HEK293 (cell line): ENCODE measurements around the gene KCNK4.
A peak's percentile ranks its signal among the peaks of the same experiment; 100 is the strongest.

Experiments
- CTCF ChIA-PET: fragments of 350-600 bp; formaldehyde crosslinking; extraction: SDS; loops from one replicate; lab custom pipeline; 2021; ENCODE audit warnings: antibody characterized with exemption; lab: Yijun Ruan, JAX
- POLR2A ChIA-PET: fragments of 300-600 bp; formaldehyde crosslinking; extraction: SDS; loops from one replicate; lab custom pipeline; 2020; ENCODE audit warnings: antibody characterized with exemption, inconsistent platforms; lab: Yijun Ruan, JAX
- H3K27ac ChIP-seq: fragments of 200-500 bp; sonication (Bioruptor generic); 2 replicates; pipeline ENCODE4 v1.5.1; 2014; ENCODE audit warnings: low read depth, low read length, control low read depth, inconsistent platforms; ENCODE audit errors: extremely low read depth
- H3K36me3 ChIP-seq, 2 experiments: fragments of 200-500 bp in 1 of 2; sonication (Bioruptor generic) in 1 of 2; 1 replicate in 1 of 2; 2 replicates in 1 of 2; pipeline ENCODE4 v1.5.1; 2014 to 2017; ENCODE audit warnings: inconsistent platforms in 2 of 2, low read length in 2 of 2; ENCODE audit not compliant: control insufficient read depth in 2 of 2, insufficient read depth in 1 of 2
- H3K4me1 ChIP-seq: fragments of 200-500 bp; sonication (Bioruptor generic); 2 replicates; pipeline ENCODE4 v1.5.1; 2014; ENCODE audit warnings: mild to moderate bottlenecking, low read length, inconsistent platforms; ENCODE audit not compliant: control insufficient read depth, insufficient read depth
- H3K4me3 ChIP-seq: 2 replicates; pipeline ENCODE4 v1.5.1; 2011; ENCODE audit warnings: low read depth, mild to moderate bottlenecking, control low read depth, low read length, moderate library complexity
- H3K9me3 ChIP-seq: fragments of 200-500 bp; sonication (Bioruptor generic); 2 replicates; pipeline ENCODE4 v1.5.1; 2014; ENCODE audit warnings: low read depth, low read length, inconsistent platforms; ENCODE audit not compliant: control insufficient read depth, insufficient read depth
- ATF2 ChIP-seq: fragments of 450-650 bp; formaldehyde crosslinking; IDR thresholded peaks from 2 replicates; pipeline ENCODE4 v1.5.1; 2016; ENCODE audit warnings: missing biosample characterization, missing genetic modification characterization, low read depth
- GLIS1 ChIP-seq: fragments of 450-650 bp; formaldehyde crosslinking; IDR thresholded peaks from 2 replicates; pipeline ENCODE4 v1.5.1; 2016; ENCODE audit warnings: missing biosample characterization, missing genetic modification characterization
- YY2 ChIP-seq: fragments of 450-650 bp; formaldehyde crosslinking; IDR thresholded peaks from 2 replicates; pipeline ENCODE4 v1.5.1; 2016; ENCODE audit warnings: missing biosample characterization, missing genetic modification characterization
- ZNF280D ChIP-seq: fragments of 450-650 bp; formaldehyde crosslinking; IDR thresholded peaks from 2 replicates; pipeline ENCODE4 v1.5.1; 2016; ENCODE audit warnings: missing biosample characterization, missing genetic modification characterization
- ZNF37A ChIP-seq: fragments of 450-650 bp; IDR thresholded peaks from 2 replicates; pipeline ENCODE4 v1.5.1; 2018; ENCODE audit warnings: missing biosample characterization, missing genetic modification characterization
- ZNF548 ChIP-seq: fragments of 450-650 bp; formaldehyde crosslinking; IDR thresholded peaks from 2 replicates; pipeline ENCODE4 v1.5.1; 2016; ENCODE audit warnings: missing biosample characterization, missing genetic modification characterization
- ZNF549 ChIP-seq: fragments of 450-650 bp; IDR thresholded peaks from 2 replicates; pipeline ENCODE4 v1.5.1; 2018; ENCODE audit warnings: missing biosample characterization, missing genetic modification characterization, mild to moderate bottlenecking, inconsistent platforms, moderate library complexity
- ZNF580 ChIP-seq: fragments of 450-650 bp; formaldehyde crosslinking; IDR thresholded peaks from 2 replicates; pipeline ENCODE4 v1.5.1; 2016; ENCODE audit warnings: missing biosample characterization, missing genetic modification characterization
- ZNF792 ChIP-seq: fragments of 450-650 bp; formaldehyde crosslinking; IDR thresholded peaks from 2 replicates; pipeline ENCODE4 v1.5.1; 2016; ENCODE audit warnings: missing biosample characterization, missing genetic modification characterization
- ZNF837 ChIP-seq: fragments of 450-650 bp; formaldehyde crosslinking; IDR thresholded peaks from 2 replicates; pipeline ENCODE4 v1.5.1; 2016; ENCODE audit warnings: missing biosample characterization, missing genetic modification characterization
- TF ChIP-seq, protein P1 (sequence below): fragments of 450-650 bp; formaldehyde crosslinking; IDR thresholded peaks from 2 replicates; pipeline ENCODE4 v1.5.1; 2016; ENCODE audit warnings: missing biosample characterization, missing genetic modification characterization

Gene KCNK4

DNA sequence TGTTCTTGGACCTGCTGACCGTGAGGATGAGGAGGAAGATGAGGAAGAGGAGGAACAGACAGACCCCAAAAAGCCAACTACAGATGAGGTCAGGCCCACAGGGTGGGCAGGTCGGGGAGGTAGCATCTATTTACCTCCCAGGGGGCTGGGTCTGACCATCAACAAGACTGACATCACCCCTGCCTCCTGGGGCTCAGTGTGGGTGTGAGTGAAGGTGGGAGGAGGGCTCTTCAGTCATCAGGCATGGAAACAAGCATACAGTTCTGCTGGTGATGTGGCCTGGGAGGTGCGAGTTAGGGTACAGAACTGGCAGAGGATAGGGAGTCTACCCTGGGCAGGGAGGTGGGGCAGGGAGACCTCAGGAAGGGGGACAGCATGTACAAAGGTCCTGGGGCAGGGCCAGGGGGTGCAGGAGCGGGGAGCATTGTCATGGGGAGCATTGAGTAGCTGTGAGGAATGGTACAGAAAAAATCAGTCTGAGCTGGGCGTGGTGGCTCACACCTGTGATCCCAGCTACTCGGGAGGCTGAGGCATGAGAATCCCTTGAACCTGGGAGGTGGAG lies 30.9 kb upstream of the KCNK4 start (continued):
- TF ChIP-seq ZNF280D (tag by site-specific recombination): no peak
- no peak for TF ChIP-seq ZNF792 (tag by site-specific recombination)
- TF ChIP-seq, protein P1, sequence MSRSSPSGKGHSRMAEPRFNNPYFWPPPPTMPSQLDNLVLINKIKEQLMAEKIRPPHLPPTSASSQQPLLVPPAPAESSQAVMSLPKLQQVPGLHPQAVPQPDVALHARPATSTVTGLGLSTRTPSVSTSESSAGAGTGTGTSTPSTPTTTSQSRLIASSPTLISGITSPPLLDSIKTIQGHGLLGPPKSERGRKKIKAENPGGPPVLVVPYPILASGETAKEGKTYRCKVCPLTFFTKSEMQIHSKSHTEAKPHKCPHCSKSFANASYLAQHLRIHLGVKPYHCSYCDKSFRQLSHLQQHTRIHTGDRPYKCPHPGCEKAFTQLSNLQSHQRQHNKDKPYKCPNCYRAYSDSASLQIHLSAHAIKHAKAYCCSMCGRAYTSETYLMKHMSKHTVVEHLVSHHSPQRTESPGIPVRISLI (tag by site-specific recombination): no peak
- TF ChIP-seq ZNF37A (tag by site-specific recombination): no peak
- TF ChIP-seq GLIS1 (tag by site-specific recombination): peak; percentile 96

DNA sequence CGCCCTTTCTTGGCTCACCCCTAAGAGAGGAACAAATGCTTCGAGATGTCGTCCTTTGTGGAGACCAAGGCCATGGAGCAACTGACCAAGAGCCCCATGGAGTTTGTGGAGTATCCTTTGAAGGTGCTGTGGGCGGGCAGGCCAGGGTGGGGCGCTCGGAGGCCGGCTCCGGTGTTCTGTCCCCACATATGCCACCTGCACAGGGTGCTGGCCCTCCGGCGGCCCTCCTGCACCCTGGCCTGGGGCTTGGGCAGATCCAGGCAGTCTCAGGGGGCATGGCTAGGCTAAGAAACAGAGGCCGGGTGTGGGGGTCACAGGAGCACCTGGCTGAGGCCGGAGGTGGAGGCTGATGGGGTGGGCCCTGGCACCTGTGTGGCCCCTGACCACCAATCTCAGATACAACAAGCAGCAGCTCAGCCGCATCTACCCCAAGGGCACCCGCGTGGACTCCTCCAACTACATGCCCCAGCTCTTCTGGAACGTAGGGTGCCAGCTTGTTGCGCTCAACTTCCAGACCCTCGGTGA lies 29.5 kb upstream of the KCNK4 start:
- TF ChIP-seq GLIS1 (tag by site-specific recombination) (no peak), ATF2 (no peak)
- TF ChIP-seq, all 188 proteins: peak for 0
- H3K27ac ChIP-seq: no peak overlapping the region
- no peaks in the 10 kb centered on the region; the same call in 1 of the 2 replicates for H3K4me1 ChIP-seq
- POLR2A ChIA-PET: no interaction called here
- no peak overlapping the region for H3K4me3 ChIP-seq
- CTCF ChIA-PET: interaction anchor here (0.6 kb wide), 1 partner anchor 109 kb away, joined by 3 read pairs; no protein-coding TSS in a partner anchor
- H3K9me3 ChIP-seq: no peaks in the 10 kb centered on the region
- peaks cover 0 to 79% of the 10 kb centered on the region in 2 experiments; a peak in 2 of 3 replicates for H3K36me3 ChIP-seq

GRCh38 chr11:64262271-64263002 lies 28.7 kb upstream of the KCNK4 start:
- TF ChIP-seq ZNF548 (tag by site-specific recombination) (no peak), ZNF580 (tag by site-specific recombination) (no peak), ZNF549 (tag by site-specific recombination) (no peak), YY2 (no peak), ZNF837 (no peak)
- TF ChIP-seq, all 188 proteins: peak for 0
- CTCF ChIA-PET: interaction anchor here (0.6 kb wide), 1 partner anchor 110 kb away, joined by 3 read pairs; no protein-coding TSS in a partner anchor
- Histone ChIP-seq H3K9me3 (no peaks in the 10 kb centered on the region), H3K4me3 (no peak overlapping the region), H3K4me1 (no peaks in the 10 kb centered on the region; the same call in 1 of the 2 replicates), H3K36me3 (peaks cover 0 to 82% of the 10 kb centered on the region in 2 experiments; a peak in 2 of 3 replicates), H3K27ac (no peak overlapping the region)
- POLR2A ChIA-PET: no interaction called here
